Vagina (tissue), 2 donors: ENCODE results near the gene LMBR1.

Source experiments
- CTCF ChIP-seq, 3 experiments: fragments of 450-650 bp in 2 of 3; fragments of 200-600 bp in 1 of 3; sonication (generic) in 1 of 3; IDR thresholded peaks; one replicate each; pipeline ENCODE4 v1.5.1; 2017 to 2019; ENCODE audit warnings: antibody characterized with exemption in 3 of 3, mild to moderate bottlenecking in 2 of 3, moderate library complexity in 2 of 3
- POLR2A ChIP-seq, 2 donors: fragments of 450-650 bp; IDR thresholded peaks; one replicate each; pipeline ENCODE4 v1.6.1; 2017; ENCODE audit warnings: antibody characterized with exemption in 2 of 2, mild to moderate bottlenecking in 2 of 2, moderate library complexity in 2 of 2
- POLR2AphosphoS5 ChIP-seq, 2 donors: sonication (generic); formaldehyde crosslinking; IDR thresholded peaks; one replicate each; pipeline ENCODE4 v1.9.0; 2017; ENCODE audit warnings: antibody characterized with exemption in 2 of 2, mild to moderate bottlenecking in 2 of 2, low read depth in 1 of 2; ENCODE audit not compliant: insufficient read depth in 1 of 2

GRCh38 chr7:156778201-156778600 lies 114.8 kb downstream of the LMBR1 start:
- TF ChIP-seq CTCF (IDR thresholded peaks at IDR 0.05) (no peak), POLR2AphosphoS5 (IDR thresholded peaks at IDR 0.05; ENCODE audit: insufficient read depth in 1 of 2, low read depth in 1 of 2) (no peak), POLR2A (IDR thresholded peaks at IDR 0.05) (no peak)
